NT2/D1 (cell line): ENCODE measurements around the gene HMHB1.

Experiments
- SUZ12 ChIP-seq: IDR thresholded peaks from 2 replicates; pipeline ENCODE4 v1.6.1; 2011; ENCODE audit not compliant: insufficient read length, insufficient read depth; ENCODE audit errors: extremely low read depth
- ZNF274 ChIP-seq: IDR thresholded peaks from 2 replicates; pipeline ENCODE4 v1.6.1; 2011; ENCODE audit warnings: mild to moderate bottlenecking, low read depth, low read length

GRCh38 chr5:143806579-143806978, 5.4 kb upstream of the HMHB1 start:
- TF ChIP-seq SUZ12 (no peak), ZNF274 (no peak)
